Osteoblast (primary cell): ENCODE results near the gene RDH16. TPM values are rescaled to one million over a fixed set of nuclear protein-coding genes. Genes with fewer than 3 reads are reported as not detected.
"Not testable (repeated sequence)": the region's sequence is repeated elsewhere in the genome, so short reads cannot be mapped to it uniquely, and the experiment has no call there.

Source experiments
- DNase-seq: peaks from one replicate; pipeline ENCODE4 v3.0.0; 2011; ENCODE audit warnings: low spot score, mixed read lengths; ENCODE audit not compliant: insufficient read length; ENCODE audit errors: missing footprints
- H2AFZ ChIP-seq: 2 replicates; pipeline ENCODE4 v1.6.0; 2011; ENCODE audit warnings: mild to moderate bottlenecking, low read length
- H3K27ac ChIP-seq: 2 replicates; pipeline ENCODE4 v1.5.1; 2011; ENCODE audit warnings: mild to moderate bottlenecking, low read depth, low read length, moderate library complexity
- H3K27me3 ChIP-seq: 2 replicates; pipeline ENCODE4 v1.6.0; 2012; ENCODE audit warnings: mild to moderate bottlenecking, control low read depth, inconsistent platforms, low read length, moderate library complexity; ENCODE audit not compliant: insufficient read depth
- H3K36me3 ChIP-seq: 2 replicates; pipeline ENCODE4 v1.5.1; 2011; ENCODE audit warnings: mild to moderate bottlenecking, low read length, control low read depth, moderate library complexity; ENCODE audit not compliant: insufficient read depth
- H3K4me1 ChIP-seq: 2 replicates; pipeline ENCODE4 v1.5.1; 2011; ENCODE audit warnings: mild to moderate bottlenecking, low read length, control low read depth, moderate library complexity; ENCODE audit not compliant: insufficient read depth
- H3K4me2 ChIP-seq: 2 replicates; pipeline ENCODE4 v1.6.0; 2011; ENCODE audit warnings: mild to moderate bottlenecking, low read length; ENCODE audit not compliant: insufficient read depth
- H3K4me3 ChIP-seq: fragments of 200-600 bp; sonication (generic); 3 replicates; pipeline ENCODE4 v1.5.1; 2012; ENCODE audit warnings: mild to moderate bottlenecking, low read length, inconsistent platforms; ENCODE audit not compliant: insufficient read depth
- H3K79me2 ChIP-seq: 2 replicates; pipeline ENCODE4 v1.6.0; 2012; ENCODE audit warnings: mild to moderate bottlenecking, low read length, control low read depth, inconsistent platforms; ENCODE audit not compliant: insufficient read depth
- H3K9me3 ChIP-seq: 2 replicates; pipeline ENCODE4 v1.5.1; 2011; ENCODE audit warnings: low read depth, low read length, control low read depth
- H4K20me1 ChIP-seq: 2 replicates; pipeline ENCODE4 v1.6.0; 2012; ENCODE audit warnings: mild to moderate bottlenecking, low read length, control low read depth; ENCODE audit not compliant: insufficient read depth
- total RNA-seq: library from RNA; depleted of rRNA; stranded (reverse); fragments of >200 nt; gene quantifications from 2 replicates; pipeline ENCODE4 v1.2.3, GENCODE V29; 2012
- TF ChIP-seq, protein P1 (sequence below): IDR thresholded peaks from 2 replicates; pipeline ENCODE4 v1.5.1; 2011; ENCODE audit warnings: mild to moderate bottlenecking, low read depth, low read length, moderate library complexity; ENCODE audit errors: extremely low read depth

RDH16 gene
- total RNA-seq, 1 donor = under 0.01 TPM

DNA sequence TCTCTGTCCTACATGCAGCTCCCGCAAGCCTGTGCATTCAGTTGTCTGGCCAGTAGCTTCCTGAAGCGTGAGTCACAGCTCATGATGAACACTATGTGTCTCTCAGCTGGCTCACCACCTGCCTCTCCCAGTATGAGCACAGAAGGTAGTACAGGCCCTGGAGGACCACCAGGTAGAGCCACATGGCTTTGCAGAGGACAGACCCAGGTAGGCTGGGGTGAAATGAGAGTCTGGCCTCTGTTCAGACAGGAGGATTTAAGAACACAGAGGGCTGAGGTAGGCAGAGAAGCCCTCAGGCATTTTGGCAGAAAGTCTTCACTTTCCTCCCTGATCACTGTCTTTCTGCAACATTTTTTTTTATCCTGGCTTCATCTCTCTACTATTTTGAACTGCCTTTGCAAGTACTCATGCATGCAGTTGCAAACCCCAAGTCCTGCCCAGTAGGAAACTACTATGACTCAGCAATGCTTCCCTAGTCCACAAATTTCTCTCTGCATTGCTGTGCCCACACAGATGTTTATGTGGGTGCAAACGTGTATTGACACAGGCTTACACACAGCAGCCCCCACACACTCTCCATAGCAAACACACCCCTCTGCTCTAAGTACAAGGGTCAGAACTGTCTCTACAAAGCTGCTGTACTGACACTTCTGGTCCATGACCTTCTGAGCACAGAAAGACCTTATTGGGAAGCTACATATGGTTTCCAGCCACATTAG lies 15.9 kb downstream of the RDH16 start:
- no peaks in the 10 kb centered on the region for H3K36me3 ChIP-seq
- H2AFZ ChIP-seq = no peak overlapping the region
- TF ChIP-seq, protein P1, sequence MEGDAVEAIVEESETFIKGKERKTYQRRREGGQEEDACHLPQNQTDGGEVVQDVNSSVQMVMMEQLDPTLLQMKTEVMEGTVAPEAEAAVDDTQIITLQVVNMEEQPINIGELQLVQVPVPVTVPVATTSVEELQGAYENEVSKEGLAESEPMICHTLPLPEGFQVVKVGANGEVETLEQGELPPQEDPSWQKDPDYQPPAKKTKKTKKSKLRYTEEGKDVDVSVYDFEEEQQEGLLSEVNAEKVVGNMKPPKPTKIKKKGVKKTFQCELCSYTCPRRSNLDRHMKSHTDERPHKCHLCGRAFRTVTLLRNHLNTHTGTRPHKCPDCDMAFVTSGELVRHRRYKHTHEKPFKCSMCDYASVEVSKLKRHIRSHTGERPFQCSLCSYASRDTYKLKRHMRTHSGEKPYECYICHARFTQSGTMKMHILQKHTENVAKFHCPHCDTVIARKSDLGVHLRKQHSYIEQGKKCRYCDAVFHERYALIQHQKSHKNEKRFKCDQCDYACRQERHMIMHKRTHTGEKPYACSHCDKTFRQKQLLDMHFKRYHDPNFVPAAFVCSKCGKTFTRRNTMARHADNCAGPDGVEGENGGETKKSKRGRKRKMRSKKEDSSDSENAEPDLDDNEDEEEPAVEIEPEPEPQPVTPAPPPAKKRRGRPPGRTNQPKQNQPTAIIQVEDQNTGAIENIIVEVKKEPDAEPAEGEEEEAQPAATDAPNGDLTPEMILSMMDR = no peak
- no peaks in the 10 kb centered on the region for H3K79me2 ChIP-seq
- H3K27ac ChIP-seq = no peak overlapping the region
- H3K4me1 ChIP-seq = peaks cover 9% of the 10 kb centered on the region
- H3K9me3 ChIP-seq = no peaks in the 10 kb centered on the region
- no peaks in the 10 kb centered on the region for H4K20me1 ChIP-seq
- H3K4me3 ChIP-seq = no peak overlapping the region
- peak overlapping the region; percentile 32 for H3K4me2 ChIP-seq
- H3K27me3 ChIP-seq = peaks cover 11% of the 10 kb centered on the region
- peak; percentile 89 for DNase-seq

- H3K9me3 ChIP-seq, H3K36me3 ChIP-seq, H3K4me3 ChIP-seq, DNase-seq, H3K27ac ChIP-seq, H2AFZ ChIP-seq, H3K79me2 ChIP-seq, H3K4me1 ChIP-seq, H3K4me2 ChIP-seq, H4K20me1 ChIP-seq: not testable (repeated sequence)
- peaks cover 11% of the 10 kb centered on the region for H3K27me3 ChIP-seq
Measured at GRCh38 chr12:56940942-56941298, 16.5 kb downstream of the RDH16 start.

DNA sequence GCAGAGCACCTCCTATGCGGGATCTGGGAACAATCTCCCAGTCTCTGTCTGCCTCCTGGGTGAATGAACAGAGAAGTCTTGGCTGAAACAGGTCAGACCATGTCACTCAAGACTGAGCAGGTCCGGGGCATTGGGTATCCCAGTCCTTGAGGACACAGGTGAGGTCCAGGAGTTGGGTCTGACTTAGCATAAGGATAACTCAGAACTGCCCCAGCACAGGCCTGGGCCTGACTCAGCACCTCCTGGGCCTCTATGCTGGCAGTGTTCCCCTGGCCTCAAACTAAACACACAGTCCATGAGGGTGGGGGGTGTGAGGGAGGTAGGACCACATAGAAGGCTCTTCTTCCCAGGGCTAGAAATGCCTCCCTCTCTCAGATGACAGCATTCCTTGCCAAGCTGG lies 21.7 kb downstream of the RDH16 start:
- TF ChIP-seq, protein P1 = no peak
- no peaks in the 10 kb centered on the region for H3K4me1 ChIP-seq
- no peak overlapping the region for H3K27ac ChIP-seq
- H3K4me3 ChIP-seq = no peak overlapping the region
- no peaks in the 10 kb centered on the region for H3K36me3 ChIP-seq
- no peak overlapping the region for H3K4me2 ChIP-seq
- no peaks in the 10 kb centered on the region for H3K79me2 ChIP-seq
- no peak overlapping the region for H2AFZ ChIP-seq
- no peak for DNase-seq
- H4K20me1 ChIP-seq = no peaks in the 10 kb centered on the region
- no peaks in the 10 kb centered on the region for H3K9me3 ChIP-seq
- peaks cover 23% of the 10 kb centered on the region for H3K27me3 ChIP-seq

- Histone ChIP-seq H3K27me3 (peaks cover 23% of the 10 kb centered on the region), H3K27ac (no peak overlapping the region), H3K79me2 (no peaks in the 10 kb centered on the region), H4K20me1 (no peaks in the 10 kb centered on the region), H2AFZ (no peak overlapping the region), H3K4me3 (no peak overlapping the region), H3K9me3 (no peaks in the 10 kb centered on the region), H3K4me1 (no peaks in the 10 kb centered on the region), H3K4me2 (no peak overlapping the region), H3K36me3 (no peaks in the 10 kb centered on the region)
- DNase-seq = no peak
- TF ChIP-seq, protein P1 = no peak
Measured at GRCh38 chr12:56935157-56935556, 22.3 kb downstream of the RDH16 start.
